NCI-H187 (cell line): ENCODE measurements around the gene RALGPS1.

Source experiments
- DNase-seq, 2 experiments: peaks; one replicate each; lab custom pipeline; 2025; lab: John Stamatoyannopoulos, UW

The RALGPS1 gene

GRCh38 chr9:126956917-126957686 is 42.5 kb downstream of the RALGPS1 start:
- no peak for DNase-seq

- no peak for DNase-seq
Measured at GRCh38 chr9:126957687-126958053, 43.1 kb downstream of the RALGPS1 start.

GRCh38 chr9:126959336-126959735 is 44.8 kb downstream of the RALGPS1 start:
- DNase-seq: no peak

- DNase-seq: no peak
Measured at GRCh38 chr9:126959917-126960316, 45.3 kb downstream of the RALGPS1 start.

- DNase-seq: no peak
Measured at GRCh38 chr9:126962336-126962735, 47.8 kb downstream of the RALGPS1 start.

- no peak for DNase-seq
Measured at GRCh38 chr9:126965077-126965476, 50.5 kb downstream of the RALGPS1 start.

- DNase-seq: no peak
Measured at GRCh38 chr9:126965541-126966428, 51.2 kb downstream of the RALGPS1 start.

- DNase-seq: no peak
Measured at GRCh38 chr9:126971261-126971660, 56.7 kb downstream of the RALGPS1 start.

GRCh38 chr9:126973651-126974529 is 59.3 kb downstream of the RALGPS1 start:
- DNase-seq: no peak

GRCh38 chr9:126974594-126974993 is 60.0 kb downstream of the RALGPS1 start:
- DNase-seq: no peak

- peak in 1 of 2 experiments; percentile 13 for DNase-seq
Measured at GRCh38 chr9:126975327-126976220, 61.0 kb downstream of the RALGPS1 start.

- no peak for DNase-seq
Measured at GRCh38 chr9:126979461-126979860, 64.9 kb downstream of the RALGPS1 start.

GRCh38 chr9:126980231-126980630 is 65.6 kb downstream of the RALGPS1 start:
- DNase-seq: no peak

- DNase-seq: no peak
Measured at GRCh38 chr9:126981218-126981617, 66.6 kb downstream of the RALGPS1 start.

GRCh38 chr9:126982215-126983002 is 67.8 kb downstream of the RALGPS1 start:
- no peak for DNase-seq

- no peak for DNase-seq
Measured at GRCh38 chr9:126983767-126984166, 69.2 kb downstream of the RALGPS1 start.

- no peak for DNase-seq
Measured at GRCh38 chr9:126984969-126985368, 70.4 kb downstream of the RALGPS1 start.

- DNase-seq: no peak
Measured at GRCh38 chr9:126985870-126986498, 71.4 kb downstream of the RALGPS1 start.

GRCh38 chr9:126986506-126986951 is 71.9 kb downstream of the RALGPS1 start:
- DNase-seq: no peak

GRCh38 chr9:126988857-126989256 is 74.3 kb downstream of the RALGPS1 start:
- DNase-seq: no peak
